ENCODE measurements around the gene LRRN4CL. TPM values are rescaled to one million over a fixed set of nuclear protein-coding genes. Genes with fewer than 3 reads are reported as not detected.
"Not testable (repeated sequence)": the region's sequence is repeated elsewhere in the genome, so short reads cannot be mapped to it uniquely, and the experiment has no call there.

Gene LRRN4CL
- 10 to 100 TPM; 36.2 to 50.6 (median 41.4) TPM for total RNA-seq

- peak; percentile 94 to 98 for DNase-seq
- H3K36me3 ChIP-seq: no peaks in the 10 kb centered on the region
- no peaks in the 10 kb centered on the region for H3K9me3 ChIP-seq
- intact Hi-C loops (cut with DNase I; ENCODE audit: low total_unique reads): loop anchor here (10.0 kb wide), 1 partner anchor 305 kb away; no protein-coding TSS in a partner anchor
- peak within 1 kb of the TSS; percentile 87 to 89 for H3K27ac ChIP-seq
- TF ChIP-seq CTCF (IDR thresholded peaks at IDR 0.05) (peak in 1 of 4 experiments; percentile 16), POLR2A (IDR thresholded peaks at IDR 0.05) (peak; percentile 58 to 68)
- H3K4me3 ChIP-seq: peak within 1 kb of the TSS; percentile 34 to 45
- H3K4me1 ChIP-seq: no peaks in the 10 kb centered on the region
- H3K27me3 ChIP-seq: no peaks in the 10 kb centered on the region
Measured at GRCh38 chr11:62689421-62690183, at the start of gene LRRN4CL. Gene LRRN4CL, minus strand, starts transcription at chr11:62689530. Its CDS starts 1,022 bp downstream, at chr11:62688508.

- H3K36me3 ChIP-seq: no peaks in the 10 kb centered on the region
- TF ChIP-seq POLR2A (IDR thresholded peaks at IDR 0.05) (no peak), CTCF (IDR thresholded peaks at IDR 0.05) (no peak)
- no peaks in the 10 kb centered on the region for H3K9me3 ChIP-seq
- H3K4me1 ChIP-seq: no peaks in the 10 kb centered on the region
- no peak for DNase-seq
- intact Hi-C loops (cut with DNase I; ENCODE audit: low total_unique reads): no loop called here
- no peak overlapping the region for H3K27ac ChIP-seq
- H3K27me3 ChIP-seq: no peaks in the 10 kb centered on the region
- no peak overlapping the region for H3K4me3 ChIP-seq
Measured at GRCh38 chr11:62737196-62737595, 47.9 kb upstream of the LRRN4CL start.

GRCh38 chr11:62732830-62733229, 43.5 kb upstream of the LRRN4CL start:
- Histone ChIP-seq H3K36me3 (no peaks in the 10 kb centered on the region), H3K27me3 (no peaks in the 10 kb centered on the region), H3K9me3 (no peaks in the 10 kb centered on the region), H3K4me1 (peaks cover 0 to 13% of the 10 kb centered on the region in 2 donors), H3K4me3 (no peak overlapping the region), H3K27ac (no peak overlapping the region)
- no peak for DNase-seq
- no peak for TF ChIP-seq CTCF (IDR thresholded peaks at IDR 0.05)
- TF ChIP-seq POLR2A (IDR thresholded peaks at IDR 0.05): no peak
- intact Hi-C loops (cut with DNase I; ENCODE audit: low total_unique reads): no loop called here

- H3K36me3 ChIP-seq; H3K27me3 ChIP-seq; H3K4me3 ChIP-seq; DNase-seq; H3K27ac ChIP-seq; H3K9me3 ChIP-seq; intact Hi-C loops (cut with DNase I; ENCODE audit: low total_unique reads): not testable (repeated sequence)
- peaks cover 10 to 13% of the 10 kb centered on the region in 2 donors for H3K4me1 ChIP-seq
Measured at GRCh38 chr11:62730076-62730475, 40.7 kb upstream of the LRRN4CL start.

GRCh38 chr11:62728171-62728988, 39.0 kb upstream of the LRRN4CL start, which contains the start of gene TTC9C:
Gene TTC9C, plus strand, starts transcription at chr11:62728486. Its CDS starts 363 bp downstream, at chr11:62728849.
- Histone ChIP-seq H3K4me1 (peaks cover 12 to 13% of the 10 kb centered on the region in 2 donors), H3K9me3 (no peaks in the 10 kb centered on the region), H3K4me3 (peak within 1 kb of the TSS; percentile 51 to 74), H3K36me3 (no peaks in the 10 kb centered on the region), H3K27me3 (no peaks in the 10 kb centered on the region), H3K27ac (peak within 1 kb of the TSS; percentile 87 to 92)
- no peak for TF ChIP-seq CTCF (IDR thresholded peaks at IDR 0.05)
- TF ChIP-seq POLR2A (IDR thresholded peaks at IDR 0.05): peak; percentile 34 to 62
- DNase-seq: peak; percentile 84 to 90
- intact Hi-C loops (cut with DNase I; ENCODE audit: low total_unique reads): no loop called here

Data from uterus (tissue), 4 donors.